Neutrophil (primary cell): ENCODE results near the gene CPLANE1.

Experiments used
- H3K27ac ChIP-seq: fragments of 200-600 bp; sonication (generic); 2 replicates; pipeline ENCODE4 v1.5.1; 2016; ENCODE audit warnings: mild to moderate bottlenecking, moderate library complexity
- H3K27me3 ChIP-seq: fragments of 200-600 bp; sonication (generic); 2 replicates; pipeline ENCODE4 v1.6.0; 2016; ENCODE audit warnings: mild to moderate bottlenecking
- H3K36me3 ChIP-seq: fragments of 200-600 bp; sonication (generic); 2 replicates; pipeline ENCODE4 v1.5.1; 2017
- H3K4me1 ChIP-seq, 2 experiments: fragments of 200-600 bp in 1 of 2; sonication (generic) in 1 of 2; 1 replicate in 1 of 2; 2 replicates in 1 of 2; pipeline versions ENCODE4 v1.5.1 to v1.6.1; 2013 to 2016; ENCODE audit warnings: low read depth in 1 of 2, low read length in 1 of 2, mild to moderate bottlenecking in 1 of 2, moderate library complexity in 1 of 2; ENCODE audit not compliant: control insufficient read depth in 1 of 2, insufficient read depth in 1 of 2
- H3K4me3 ChIP-seq, 2 experiments: fragments of 200-600 bp in 1 of 2; sonication (generic) in 1 of 2; 1 replicate in 1 of 2; 2 replicates in 1 of 2; pipeline ENCODE4 v1.5.1; 2013 to 2016; ENCODE audit warnings: low read depth in 1 of 2, low read length in 1 of 2, mild to moderate bottlenecking in 1 of 2, moderate library complexity in 1 of 2
- H3K9me3 ChIP-seq: fragments of 200-600 bp; sonication (generic); 2 replicates; pipeline ENCODE4 v1.5.1; 2016
- CTCF ChIP-seq: fragments of 200-600 bp; sonication (generic); IDR thresholded peaks from 2 replicates; pipeline ENCODE4 v1.5.1; 2016; ENCODE audit warnings: antibody characterized with exemption

CPLANE1 gene

GRCh38 chr5:37217976-37218375 lies 31.2 kb downstream of the CPLANE1 start:
- no peak overlapping the region for H3K27ac ChIP-seq
- H3K4me3 ChIP-seq = no peak overlapping the region
- H3K4me1 ChIP-seq = no peaks in the 10 kb centered on the region
- no peak for TF ChIP-seq CTCF
- H3K27me3 ChIP-seq = no peaks in the 10 kb centered on the region
- H3K9me3 ChIP-seq = no peaks in the 10 kb centered on the region
- no peaks in the 10 kb centered on the region for H3K36me3 ChIP-seq

- Histone ChIP-seq H3K27ac (no peak overlapping the region), H3K27me3 (no peaks in the 10 kb centered on the region), H3K36me3 (no peaks in the 10 kb centered on the region), H3K9me3 (no peaks in the 10 kb centered on the region), H3K4me1 (no peaks in the 10 kb centered on the region), H3K4me3 (no peak overlapping the region)
- no peak for TF ChIP-seq CTCF
These were observed 34.6 kb downstream of the CPLANE1 start for GRCh38 chr5:37214550-37214949.

- no peak overlapping the region for H3K27ac ChIP-seq
- H3K4me1 ChIP-seq = no peaks in the 10 kb centered on the region
- H3K4me3 ChIP-seq = no peak overlapping the region
- no peak for TF ChIP-seq CTCF
- no peaks in the 10 kb centered on the region for H3K36me3 ChIP-seq
- no peaks in the 10 kb centered on the region for H3K27me3 ChIP-seq
- no peaks in the 10 kb centered on the region for H3K9me3 ChIP-seq
These were observed 37.1 kb downstream of the CPLANE1 start for GRCh38 chr5:37212096-37212495.

- Histone ChIP-seq H3K27me3 (no peaks in the 10 kb centered on the region), H3K4me1 (peaks cover 0 to 4% of the 10 kb centered on the region in 2 experiments), H3K9me3 (no peaks in the 10 kb centered on the region), H3K27ac (no peak overlapping the region), H3K36me3 (no peaks in the 10 kb centered on the region), H3K4me3 (no peak overlapping the region)
- no peak for TF ChIP-seq CTCF
These were observed 37.5 kb downstream of the CPLANE1 start for GRCh38 chr5:37211661-37212060.

- Histone ChIP-seq H3K27me3 (no peaks in the 10 kb centered on the region), H3K36me3 (no peaks in the 10 kb centered on the region), H3K9me3 (no peaks in the 10 kb centered on the region), H3K27ac (no peak overlapping the region), H3K4me3 (peak overlapping the region in 1 of 2 experiments; percentile 41), H3K4me1 (peaks cover 0 to 4% of the 10 kb centered on the region in 2 experiments)
- TF ChIP-seq CTCF = no peak
These were observed 40.0 kb downstream of the CPLANE1 start for GRCh38 chr5:37208883-37209797.
